GM12891 (cell line): ENCODE data around the gene GEMIN2.

Experiments used
- PAX5 ChIP-seq: IDR thresholded peaks from 2 replicates; pipeline ENCODE4 v1.6.1; 2011; ENCODE audit warnings: low read length, moderate library complexity, mild to moderate bottlenecking; ENCODE audit not compliant: insufficient read depth, severe bottlenecking
- POLR2A ChIP-seq: IDR thresholded peaks from 2 replicates; pipeline ENCODE4 v1.6.1; 2011; ENCODE audit warnings: low read depth, low read length, control low read depth
- POLR2AphosphoS5 ChIP-seq: IDR thresholded peaks from 2 replicates; pipeline ENCODE4 v1.6.1; 2011; ENCODE audit warnings: low read depth, low read length, control low read depth
- SPI1 ChIP-seq: IDR thresholded peaks from 2 replicates; pipeline ENCODE4 v1.6.1; 2011; ENCODE audit warnings: low read depth, low read length, control low read depth

GRCh38 chr14:39113685-39114072 lies 444 bp upstream of the GEMIN2 start:
- TF ChIP-seq POLR2A (no peak), SPI1 (no peak), PAX5 (no peak), POLR2AphosphoS5 (no peak)
